GM10266 (cell line): ENCODE data around the gene METAP1D.

Experiments
- DNase-seq: peaks from one replicate; pipeline ENCODE4 v3.0.0; 2012; ENCODE audit errors: extremely low spot score
- TF ChIP-seq, protein P1 (sequence below): IDR thresholded peaks from 2 replicates; pipeline ENCODE4 v1.5.1; 2012; ENCODE audit warnings: mild to moderate bottlenecking, low read depth; ENCODE audit not compliant: control insufficient read depth, insufficient read depth; ENCODE audit errors: missing control alignments

METAP1D gene

GRCh38 chr2:172101821-172102390 lies 102.2 kb downstream of the METAP1D start:
- DNase-seq: peak; percentile 37

DNA sequence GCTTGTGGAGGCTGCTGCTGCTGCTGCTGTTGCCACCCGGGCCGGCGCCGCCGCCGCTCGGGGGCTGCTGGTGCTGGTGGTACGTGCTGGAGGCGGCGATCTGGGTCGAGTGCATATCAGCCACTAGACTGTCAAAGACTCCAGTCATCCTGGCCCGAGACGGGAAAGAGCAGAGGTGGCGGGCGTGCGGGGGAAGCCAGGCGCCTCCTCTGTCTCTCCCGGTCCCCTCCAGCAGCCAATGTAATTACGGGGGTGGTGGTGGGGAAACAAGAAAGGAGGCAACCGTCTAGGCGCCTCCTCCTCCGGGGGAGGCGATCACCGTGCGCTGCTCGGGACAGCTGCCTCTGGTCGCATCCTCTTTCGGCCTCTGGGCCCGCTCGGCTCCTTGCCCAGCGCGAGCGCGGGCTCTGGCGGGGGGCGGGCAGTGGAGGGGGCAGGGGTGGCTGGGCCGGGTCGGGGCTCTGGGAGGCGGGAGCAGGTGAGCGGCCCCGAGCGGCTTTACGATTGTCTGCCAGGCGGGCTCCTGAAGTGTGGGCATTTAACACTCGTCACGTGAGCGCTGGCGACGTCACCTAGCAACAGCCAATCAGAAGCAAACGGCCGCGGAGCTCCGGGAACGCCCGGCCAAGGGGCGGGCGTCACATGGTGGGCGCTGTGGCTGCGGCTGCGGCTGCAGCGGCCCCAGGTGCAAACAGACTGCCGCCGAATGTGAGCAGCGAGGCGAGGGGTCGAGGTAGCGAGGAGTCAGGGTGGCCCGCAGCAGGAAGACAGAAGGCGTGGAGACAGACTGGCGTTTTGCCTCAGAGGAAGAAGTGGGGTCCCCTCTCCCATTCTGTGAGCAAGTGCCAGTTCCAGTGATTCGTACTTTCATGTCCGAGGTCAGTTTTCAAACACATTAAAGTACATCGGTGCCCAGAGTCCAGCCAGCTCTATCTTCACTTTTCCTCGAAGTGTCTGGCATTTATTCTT lies 102.9 kb downstream of the METAP1D start, which contains the start of gene DLX2:
DLX2 (minus strand) TSS at position 510 of the 969 bp plus-strand sequence; CDS start at position 148, 362 bp downstream.
- peak; percentile 88 for DNase-seq
- TF ChIP-seq, protein P1, sequence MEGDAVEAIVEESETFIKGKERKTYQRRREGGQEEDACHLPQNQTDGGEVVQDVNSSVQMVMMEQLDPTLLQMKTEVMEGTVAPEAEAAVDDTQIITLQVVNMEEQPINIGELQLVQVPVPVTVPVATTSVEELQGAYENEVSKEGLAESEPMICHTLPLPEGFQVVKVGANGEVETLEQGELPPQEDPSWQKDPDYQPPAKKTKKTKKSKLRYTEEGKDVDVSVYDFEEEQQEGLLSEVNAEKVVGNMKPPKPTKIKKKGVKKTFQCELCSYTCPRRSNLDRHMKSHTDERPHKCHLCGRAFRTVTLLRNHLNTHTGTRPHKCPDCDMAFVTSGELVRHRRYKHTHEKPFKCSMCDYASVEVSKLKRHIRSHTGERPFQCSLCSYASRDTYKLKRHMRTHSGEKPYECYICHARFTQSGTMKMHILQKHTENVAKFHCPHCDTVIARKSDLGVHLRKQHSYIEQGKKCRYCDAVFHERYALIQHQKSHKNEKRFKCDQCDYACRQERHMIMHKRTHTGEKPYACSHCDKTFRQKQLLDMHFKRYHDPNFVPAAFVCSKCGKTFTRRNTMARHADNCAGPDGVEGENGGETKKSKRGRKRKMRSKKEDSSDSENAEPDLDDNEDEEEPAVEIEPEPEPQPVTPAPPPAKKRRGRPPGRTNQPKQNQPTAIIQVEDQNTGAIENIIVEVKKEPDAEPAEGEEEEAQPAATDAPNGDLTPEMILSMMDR: peak; percentile 9

More at GRCh38 chr2:172101821-172102390, 102.2 kb downstream of the METAP1D start:
- TF ChIP-seq, protein P1: no peak

GRCh38 chr2:172103471-172104272 lies 103.9 kb downstream of the METAP1D start:
- TF ChIP-seq, protein P1: peak; percentile 90
- peak; percentile 82 for DNase-seq

- TF ChIP-seq, protein P1: no peak
- peak; percentile 21 for DNase-seq
Measured at GRCh38 chr2:172105471-172106107, 105.8 kb downstream of the METAP1D start.

- TF ChIP-seq, protein P1: peak; percentile 68
- peak; percentile 58 for DNase-seq
Measured at GRCh38 chr2:172106108-172106961, 106.6 kb downstream of the METAP1D start.
